Large intestine (tissue), 3 donors: ENCODE measurements around the gene MPV17L. TPM values are rescaled to one million over a fixed set of nuclear protein-coding genes. Genes with fewer than 3 reads are reported as not detected.

Source experiments
- DNase-seq, 2 donors: peaks; one replicate each; pipeline versions ENCODE4 v3.0.0 to v3.0.0-alpha.2; 2013
- H3K27ac ChIP-seq: one replicate; pipeline ENCODE4 v1.5.1; 2013; ENCODE audit warnings: low read length
- H3K27me3 ChIP-seq: 2 replicates; pipeline ENCODE4 v1.6.1; 2013; ENCODE audit warnings: low read length; ENCODE audit not compliant: control insufficient read depth, insufficient read depth
- H3K36me3 ChIP-seq: 2 replicates; pipeline ENCODE4 v1.6.1; 2013; ENCODE audit warnings: low read length; ENCODE audit not compliant: control insufficient read depth, insufficient read depth
- H3K4me1 ChIP-seq: one replicate; pipeline ENCODE4 v1.6.1; 2013; ENCODE audit warnings: low read length; ENCODE audit not compliant: control insufficient read depth, insufficient read depth
- H3K4me3 ChIP-seq: one replicate; pipeline ENCODE4 v1.5.1; 2013; ENCODE audit warnings: low read length
- H3K9me3 ChIP-seq: one replicate; pipeline ENCODE4 v1.6.1; 2013; ENCODE audit warnings: mild to moderate bottlenecking, low read depth, low read length, moderate library complexity; ENCODE audit not compliant: control insufficient read depth
- WGBS: methylation state at CpG from one replicate; pipeline ENCODE4 v1.1.5; 2013; ENCODE audit warnings: low lambda C conversion rate; ENCODE audit not compliant: insufficient coverage; 5-methylcytosine and 5-hydroxymethylcytosine counted together
- polyA plus RNA-seq: library from polyadenylated mRNA; unstranded; fragments of 120-200 nt; gene quantifications from one replicate; pipeline ENCODE4 v1.2.1, GENCODE V29; 2013

Gene MPV17L
- polyA plus RNA-seq, 1 donor, result 3.2 TPM

- H3K9me3 ChIP-seq, result no peaks in the 10 kb centered on the region
- no peak for DNase-seq
- no peaks in the 10 kb centered on the region for H3K27me3 ChIP-seq
- H3K36me3 ChIP-seq, result no peaks in the 10 kb centered on the region
- H3K4me3 ChIP-seq, result no peak overlapping the region
- H3K27ac ChIP-seq, result no peak overlapping the region
- 88% methylated on average over 6 of the region's 6 CpGs for WGBS
- peaks cover 9% of the 10 kb centered on the region for H3K4me1 ChIP-seq
Measured at GRCh38 chr16:15461376-15461775, 65.8 kb downstream of the MPV17L start.

Other genes starting within 250 kb of the MPV17L start
- 19.6 TPM for gene NPIPA5, start 17.5 kb upstream of the MPV17L start, polyA plus RNA-seq
- 11.1 TPM for gene BMERB1, start 38.8 kb downstream of the MPV17L start, polyA plus RNA-seq
- gene MARF1, start 247.4 kb downstream of the MPV17L start, polyA plus RNA-seq, result 41.6 TPM